HEK293 (cell line): Measurements from ENCODE around the gene LAPTM4A.

Source experiments
- CTCF ChIA-PET: fragments of 350-600 bp; formaldehyde crosslinking; extraction: SDS; loops from one replicate; lab custom pipeline; 2021; ENCODE audit warnings: antibody characterized with exemption; lab: Yijun Ruan, JAX
- POLR2A ChIA-PET: fragments of 300-600 bp; formaldehyde crosslinking; extraction: SDS; loops from one replicate; lab custom pipeline; 2020; ENCODE audit warnings: antibody characterized with exemption, inconsistent platforms; lab: Yijun Ruan, JAX
- H3K27ac ChIP-seq: fragments of 200-500 bp; sonication (Bioruptor generic); 2 replicates; pipeline ENCODE4 v1.5.1; 2014; ENCODE audit warnings: low read depth, low read length, control low read depth, inconsistent platforms; ENCODE audit errors: extremely low read depth
- H3K36me3 ChIP-seq, 2 experiments: fragments of 200-500 bp in 1 of 2; sonication (Bioruptor generic) in 1 of 2; 1 replicate in 1 of 2; 2 replicates in 1 of 2; pipeline ENCODE4 v1.5.1; 2014 to 2017; ENCODE audit warnings: inconsistent platforms in 2 of 2, low read length in 2 of 2; ENCODE audit not compliant: control insufficient read depth in 2 of 2, insufficient read depth in 1 of 2
- H3K4me1 ChIP-seq: fragments of 200-500 bp; sonication (Bioruptor generic); 2 replicates; pipeline ENCODE4 v1.5.1; 2014; ENCODE audit warnings: mild to moderate bottlenecking, low read length, inconsistent platforms; ENCODE audit not compliant: control insufficient read depth, insufficient read depth
- H3K4me3 ChIP-seq: 2 replicates; pipeline ENCODE4 v1.5.1; 2011; ENCODE audit warnings: low read depth, mild to moderate bottlenecking, control low read depth, low read length, moderate library complexity
- H3K9me3 ChIP-seq: fragments of 200-500 bp; sonication (Bioruptor generic); 2 replicates; pipeline ENCODE4 v1.5.1; 2014; ENCODE audit warnings: low read depth, low read length, inconsistent platforms; ENCODE audit not compliant: control insufficient read depth, insufficient read depth
- KLF7 ChIP-seq: fragments of 450-650 bp; formaldehyde crosslinking; IDR thresholded peaks from 2 replicates; pipeline ENCODE4 v1.5.1; 2016; ENCODE audit warnings: missing biosample characterization, missing genetic modification characterization, borderline replicate concordance
- KLF9 ChIP-seq: fragments of 450-650 bp; formaldehyde crosslinking; IDR thresholded peaks from 2 replicates; pipeline ENCODE4 v1.5.1; 2016; ENCODE audit warnings: missing biosample characterization, missing genetic modification characterization, low read depth
- SCRT1 ChIP-seq: fragments of 450-650 bp; formaldehyde crosslinking; IDR thresholded peaks from 2 replicates; pipeline ENCODE4 v1.5.1; 2016; ENCODE audit warnings: missing biosample characterization, missing genetic modification characterization, borderline replicate concordance
- ZFP41 ChIP-seq: fragments of 450-650 bp; formaldehyde crosslinking; IDR thresholded peaks from 2 replicates; pipeline ENCODE4 v1.5.1; 2016; ENCODE audit warnings: missing biosample characterization, missing genetic modification characterization, borderline replicate concordance
- ZNF211 ChIP-seq: fragments of 450-650 bp; formaldehyde crosslinking; IDR thresholded peaks from 2 replicates; pipeline ENCODE4 v1.5.1; 2016; ENCODE audit warnings: low read depth, missing biosample characterization, missing genetic modification characterization
- ZNF529 ChIP-seq: fragments of 450-650 bp; formaldehyde crosslinking; IDR thresholded peaks from 2 replicates; pipeline ENCODE4 v1.5.1; 2017; ENCODE audit warnings: missing genetic modification characterization, missing biosample characterization; ENCODE audit not compliant: insufficient replicate concordance
- ZNF548 ChIP-seq: fragments of 450-650 bp; formaldehyde crosslinking; IDR thresholded peaks from 2 replicates; pipeline ENCODE4 v1.5.1; 2016; ENCODE audit warnings: missing biosample characterization, missing genetic modification characterization
- ZNF654 ChIP-seq: fragments of 450-650 bp; formaldehyde crosslinking; IDR thresholded peaks from 2 replicates; pipeline ENCODE4 v1.5.1; 2016; ENCODE audit warnings: low read depth, missing biosample characterization, missing genetic modification characterization
- ZNF677 ChIP-seq: fragments of 450-650 bp; IDR thresholded peaks from 2 replicates; pipeline ENCODE4 v1.5.0; 2018; ENCODE audit warnings: missing biosample characterization, mild to moderate bottlenecking, missing genetic modification characterization, moderate library complexity
- ZNF792 ChIP-seq: fragments of 450-650 bp; formaldehyde crosslinking; IDR thresholded peaks from 2 replicates; pipeline ENCODE4 v1.5.1; 2016; ENCODE audit warnings: missing biosample characterization, missing genetic modification characterization
- TF ChIP-seq, protein P1 (sequence below): fragments of 450-650 bp; formaldehyde crosslinking; IDR thresholded peaks from 2 replicates; pipeline ENCODE4 v1.5.1; 2016; ENCODE audit warnings: missing biosample characterization, missing genetic modification characterization
- TF ChIP-seq, protein P2 (sequence below): fragments of 450-650 bp; formaldehyde crosslinking; IDR thresholded peaks from 2 replicates; pipeline ENCODE4 v1.5.1; 2016; ENCODE audit warnings: missing biosample characterization, missing genetic modification characterization, borderline replicate concordance
- TF ChIP-seq, protein P3 (sequence below): fragments of 450-650 bp; formaldehyde crosslinking; IDR thresholded peaks from 2 replicates; pipeline ENCODE4 v1.5.1; 2016; ENCODE audit warnings: missing biosample characterization, missing genetic modification characterization, borderline replicate concordance

LAPTM4A gene

DNA sequence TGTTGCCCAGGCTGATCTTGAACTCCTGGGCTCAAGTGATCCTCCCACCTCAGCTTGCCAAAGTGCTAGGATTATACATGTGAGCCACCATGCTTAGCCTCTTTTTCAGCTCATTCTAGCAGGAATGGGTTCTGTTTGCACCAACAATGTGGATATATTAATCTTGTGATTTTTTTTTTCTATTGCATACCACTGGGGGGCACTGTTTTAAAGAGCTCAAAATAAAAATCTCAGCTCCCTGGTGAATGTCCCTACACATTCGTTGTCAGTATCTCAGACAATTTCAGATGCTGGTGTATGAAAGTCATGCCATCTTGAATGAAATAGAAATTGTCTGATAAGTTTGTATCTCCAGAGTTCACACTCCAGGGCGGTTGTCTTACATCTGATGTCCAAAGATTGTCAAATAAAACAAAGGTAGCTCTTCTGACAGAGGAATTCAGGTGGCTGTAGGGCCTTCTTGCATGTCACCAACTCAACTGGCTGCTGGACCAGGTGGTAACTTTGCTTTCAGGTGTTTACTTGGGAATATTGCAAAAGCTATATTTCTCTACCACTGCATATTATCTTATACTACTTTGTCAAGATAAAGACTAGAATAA lies 35.8 kb downstream of the LAPTM4A start:
- Histone ChIP-seq H3K27ac (no peak overlapping the region), H3K4me1 (no peaks in the 10 kb centered on the region), H3K9me3 (no peaks in the 10 kb centered on the region), H3K4me3 (no peak overlapping the region), H3K36me3 (no peaks in the 10 kb centered on the region)
- TF ChIP-seq ZFP41 (no peak), ZNF654 (peak; percentile 39), ZNF548 (no peak), ZNF529 (tag by site-specific recombination) (no peak), ZNF677 (tag by site-specific recombination) (no peak), SCRT1 (tag by site-specific recombination) (no peak), ZNF792 (tag by site-specific recombination) (no peak)
- TF ChIP-seq, protein P1, sequence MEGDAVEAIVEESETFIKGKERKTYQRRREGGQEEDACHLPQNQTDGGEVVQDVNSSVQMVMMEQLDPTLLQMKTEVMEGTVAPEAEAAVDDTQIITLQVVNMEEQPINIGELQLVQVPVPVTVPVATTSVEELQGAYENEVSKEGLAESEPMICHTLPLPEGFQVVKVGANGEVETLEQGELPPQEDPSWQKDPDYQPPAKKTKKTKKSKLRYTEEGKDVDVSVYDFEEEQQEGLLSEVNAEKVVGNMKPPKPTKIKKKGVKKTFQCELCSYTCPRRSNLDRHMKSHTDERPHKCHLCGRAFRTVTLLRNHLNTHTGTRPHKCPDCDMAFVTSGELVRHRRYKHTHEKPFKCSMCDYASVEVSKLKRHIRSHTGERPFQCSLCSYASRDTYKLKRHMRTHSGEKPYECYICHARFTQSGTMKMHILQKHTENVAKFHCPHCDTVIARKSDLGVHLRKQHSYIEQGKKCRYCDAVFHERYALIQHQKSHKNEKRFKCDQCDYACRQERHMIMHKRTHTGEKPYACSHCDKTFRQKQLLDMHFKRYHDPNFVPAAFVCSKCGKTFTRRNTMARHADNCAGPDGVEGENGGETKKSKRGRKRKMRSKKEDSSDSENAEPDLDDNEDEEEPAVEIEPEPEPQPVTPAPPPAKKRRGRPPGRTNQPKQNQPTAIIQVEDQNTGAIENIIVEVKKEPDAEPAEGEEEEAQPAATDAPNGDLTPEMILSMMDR (tag by site-specific recombination): peak; percentile 33; the same call in 1 of the 2 replicates
- TF ChIP-seq, protein P2, sequence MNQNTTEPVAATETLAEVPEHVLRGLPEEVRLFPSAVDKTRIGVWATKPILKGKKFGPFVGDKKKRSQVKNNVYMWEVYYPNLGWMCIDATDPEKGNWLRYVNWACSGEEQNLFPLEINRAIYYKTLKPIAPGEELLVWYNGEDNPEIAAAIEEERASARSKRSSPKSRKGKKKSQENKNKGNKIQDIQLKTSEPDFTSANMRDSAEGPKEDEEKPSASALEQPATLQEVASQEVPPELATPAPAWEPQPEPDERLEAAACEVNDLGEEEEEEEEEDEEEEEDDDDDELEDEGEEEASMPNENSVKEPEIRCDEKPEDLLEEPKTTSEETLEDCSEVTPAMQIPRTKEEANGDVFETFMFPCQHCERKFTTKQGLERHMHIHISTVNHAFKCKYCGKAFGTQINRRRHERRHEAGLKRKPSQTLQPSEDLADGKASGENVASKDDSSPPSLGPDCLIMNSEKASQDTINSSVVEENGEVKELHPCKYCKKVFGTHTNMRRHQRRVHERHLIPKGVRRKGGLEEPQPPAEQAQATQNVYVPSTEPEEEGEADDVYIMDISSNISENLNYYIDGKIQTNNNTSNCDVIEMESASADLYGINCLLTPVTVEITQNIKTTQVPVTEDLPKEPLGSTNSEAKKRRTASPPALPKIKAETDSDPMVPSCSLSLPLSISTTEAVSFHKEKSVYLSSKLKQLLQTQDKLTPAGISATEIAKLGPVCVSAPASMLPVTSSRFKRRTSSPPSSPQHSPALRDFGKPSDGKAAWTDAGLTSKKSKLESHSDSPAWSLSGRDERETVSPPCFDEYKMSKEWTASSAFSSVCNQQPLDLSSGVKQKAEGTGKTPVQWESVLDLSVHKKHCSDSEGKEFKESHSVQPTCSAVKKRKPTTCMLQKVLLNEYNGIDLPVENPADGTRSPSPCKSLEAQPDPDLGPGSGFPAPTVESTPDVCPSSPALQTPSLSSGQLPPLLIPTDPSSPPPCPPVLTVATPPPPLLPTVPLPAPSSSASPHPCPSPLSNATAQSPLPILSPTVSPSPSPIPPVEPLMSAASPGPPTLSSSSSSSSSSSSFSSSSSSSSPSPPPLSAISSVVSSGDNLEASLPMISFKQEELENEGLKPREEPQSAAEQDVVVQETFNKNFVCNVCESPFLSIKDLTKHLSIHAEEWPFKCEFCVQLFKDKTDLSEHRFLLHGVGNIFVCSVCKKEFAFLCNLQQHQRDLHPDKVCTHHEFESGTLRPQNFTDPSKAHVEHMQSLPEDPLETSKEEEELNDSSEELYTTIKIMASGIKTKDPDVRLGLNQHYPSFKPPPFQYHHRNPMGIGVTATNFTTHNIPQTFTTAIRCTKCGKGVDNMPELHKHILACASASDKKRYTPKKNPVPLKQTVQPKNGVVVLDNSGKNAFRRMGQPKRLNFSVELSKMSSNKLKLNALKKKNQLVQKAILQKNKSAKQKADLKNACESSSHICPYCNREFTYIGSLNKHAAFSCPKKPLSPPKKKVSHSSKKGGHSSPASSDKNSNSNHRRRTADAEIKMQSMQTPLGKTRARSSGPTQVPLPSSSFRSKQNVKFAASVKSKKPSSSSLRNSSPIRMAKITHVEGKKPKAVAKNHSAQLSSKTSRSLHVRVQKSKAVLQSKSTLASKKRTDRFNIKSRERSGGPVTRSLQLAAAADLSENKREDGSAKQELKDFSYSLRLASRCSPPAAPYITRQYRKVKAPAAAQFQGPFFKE: no peak
- CTCF ChIA-PET: interaction anchor here (0.6 to 5.4 kb wide), 53 partner anchors 8 to 600 kb away, joined by 3 to 128 read pairs (median 4); partner anchors contain the start of gene LAPTM4A
- POLR2A ChIA-PET: no interaction called here

DNA sequence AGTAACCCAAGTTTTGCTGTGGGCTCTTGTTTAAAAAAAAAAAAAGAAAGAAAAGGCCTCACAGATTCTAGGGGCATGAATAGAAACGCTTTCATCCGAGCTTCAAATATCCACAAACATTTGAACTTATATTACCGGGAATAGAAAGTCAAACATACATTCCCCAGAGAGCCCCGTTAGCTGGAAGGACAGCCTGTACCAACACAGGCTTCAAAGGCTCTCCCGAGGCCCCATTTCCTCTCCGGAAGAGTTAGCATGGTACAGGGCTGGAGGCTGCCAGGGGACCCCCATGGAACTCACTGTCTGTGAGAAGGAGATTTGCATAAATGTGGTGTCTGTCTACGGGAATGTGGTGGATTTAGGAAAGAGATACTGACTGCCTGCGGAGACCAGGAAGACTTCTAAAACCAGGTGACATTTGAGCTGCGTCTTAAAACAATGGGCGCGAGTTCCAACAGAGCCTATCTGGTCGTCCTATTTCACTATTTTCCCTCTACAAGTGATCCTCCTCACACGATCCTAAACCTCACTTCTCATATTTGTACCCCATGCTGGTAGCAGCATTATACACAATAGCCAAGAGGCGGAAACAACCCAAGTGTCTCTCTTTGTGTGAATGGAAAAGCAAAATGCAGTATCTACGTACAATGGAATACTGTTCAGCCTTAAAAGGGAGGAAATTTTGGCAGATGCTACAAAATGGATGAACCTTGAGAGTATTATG lies 38.1 kb downstream of the LAPTM4A start:
- H3K4me1 ChIP-seq: no peaks in the 10 kb centered on the region
- H3K9me3 ChIP-seq: no peaks in the 10 kb centered on the region
- ChIA-PET CTCF (interaction anchor here (0.6 to 5.4 kb wide), 8 partner anchors 11 to 86 kb away, joined by 3 to 128 read pairs (median 5); no protein-coding TSS in a partner anchor), POLR2A (interaction anchor here (0.6 to 1.2 kb wide), 2 partner anchors 24 kb away, joined by 3 to 5 read pairs; partner anchors contain the start of gene WDR35)
- no peak overlapping the region for H3K27ac ChIP-seq
- H3K36me3 ChIP-seq: no peaks in the 10 kb centered on the region
- no peak overlapping the region for H3K4me3 ChIP-seq
- TF ChIP-seq KLF7 (tag by site-specific recombination) (no peak), KLF9 (tag by site-specific recombination) (no peak), ZNF211 (tag by site-specific recombination) (no peak)
- TF ChIP-seq, protein P3, sequence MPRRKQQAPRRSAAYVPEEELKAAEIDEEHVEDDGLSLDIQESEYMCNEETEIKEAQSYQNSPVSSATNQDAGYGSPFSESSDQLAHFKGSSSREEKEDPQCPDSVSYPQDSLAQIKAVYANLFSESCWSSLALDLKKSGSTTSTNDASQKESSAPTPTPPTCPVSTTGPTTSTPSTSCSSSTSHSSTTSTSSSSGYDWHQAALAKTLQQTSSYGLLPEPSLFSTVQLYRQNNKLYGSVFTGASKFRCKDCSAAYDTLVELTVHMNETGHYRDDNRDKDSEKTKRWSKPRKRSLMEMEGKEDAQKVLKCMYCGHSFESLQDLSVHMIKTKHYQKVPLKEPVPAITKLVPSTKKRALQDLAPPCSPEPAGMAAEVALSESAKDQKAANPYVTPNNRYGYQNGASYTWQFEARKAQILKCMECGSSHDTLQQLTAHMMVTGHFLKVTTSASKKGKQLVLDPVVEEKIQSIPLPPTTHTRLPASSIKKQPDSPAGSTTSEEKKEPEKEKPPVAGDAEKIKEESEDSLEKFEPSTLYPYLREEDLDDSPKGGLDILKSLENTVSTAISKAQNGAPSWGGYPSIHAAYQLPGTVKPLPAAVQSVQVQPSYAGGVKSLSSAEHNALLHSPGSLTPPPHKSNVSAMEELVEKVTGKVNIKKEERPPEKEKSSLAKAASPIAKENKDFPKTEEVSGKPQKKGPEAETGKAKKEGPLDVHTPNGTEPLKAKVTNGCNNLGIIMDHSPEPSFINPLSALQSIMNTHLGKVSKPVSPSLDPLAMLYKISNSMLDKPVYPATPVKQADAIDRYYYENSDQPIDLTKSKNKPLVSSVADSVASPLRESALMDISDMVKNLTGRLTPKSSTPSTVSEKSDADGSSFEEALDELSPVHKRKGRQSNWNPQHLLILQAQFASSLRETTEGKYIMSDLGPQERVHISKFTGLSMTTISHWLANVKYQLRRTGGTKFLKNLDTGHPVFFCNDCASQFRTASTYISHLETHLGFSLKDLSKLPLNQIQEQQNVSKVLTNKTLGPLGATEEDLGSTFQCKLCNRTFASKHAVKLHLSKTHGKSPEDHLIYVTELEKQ (tag by site-specific recombination): no peak
